Measurements from ENCODE around the gene CCDC3.
"Not testable (repeated sequence)": the region's sequence is repeated elsewhere in the genome, so short reads cannot be mapped to it uniquely, and the experiment has no call there.

The CCDC3 gene

GRCh38 chr10:12887780-12888179, 113.7 kb downstream of the CCDC3 start:
- no peak for DNase-seq (ENCODE audit: low read depth, low spot score)

- no peak for DNase-seq (ENCODE audit: low read depth, low spot score)
These were observed 116.7 kb downstream of the CCDC3 start for GRCh38 chr10:12884851-12885250.

GRCh38 chr10:12880423-12880822, 121.1 kb downstream of the CCDC3 start:
- DNase-seq (ENCODE audit: low read depth, low spot score): no peak

GRCh38 chr10:12877150-12877549, 124.4 kb downstream of the CCDC3 start:
- no peak for DNase-seq (ENCODE audit: low read depth, low spot score)

GRCh38 chr10:12876266-12876665, 125.2 kb downstream of the CCDC3 start:
- no peak for DNase-seq (ENCODE audit: low read depth, low spot score)

- DNase-seq (ENCODE audit: low read depth, low spot score): no peak
These were observed 126.4 kb downstream of the CCDC3 start for GRCh38 chr10:12875100-12875499.

GRCh38 chr10:12874501-12874900, 127.0 kb downstream of the CCDC3 start:
- DNase-seq (ENCODE audit: low read depth, low spot score): no peak

- no peak for DNase-seq (ENCODE audit: low read depth, low spot score)
These were observed 128.3 kb downstream of the CCDC3 start for GRCh38 chr10:12873172-12873571.

- no peak for DNase-seq (ENCODE audit: low read depth, low spot score)
These were observed 128.9 kb downstream of the CCDC3 start for GRCh38 chr10:12872577-12872976.

- DNase-seq (ENCODE audit: low read depth, low spot score): no peak
These were observed 132.1 kb downstream of the CCDC3 start for GRCh38 chr10:12869427-12869826.

GRCh38 chr10:12868229-12868628, 133.3 kb downstream of the CCDC3 start:
- DNase-seq (ENCODE audit: low read depth, low spot score): no peak

- DNase-seq (ENCODE audit: low read depth, low spot score): not testable (repeated sequence)
These were observed 136.0 kb downstream of the CCDC3 start for GRCh38 chr10:12865515-12865914.

GRCh38 chr10:12862459-12862858, 139.1 kb downstream of the CCDC3 start:
- no peak for DNase-seq (ENCODE audit: low read depth, low spot score)

- no peak for DNase-seq (ENCODE audit: low read depth, low spot score)
These were observed 146.5 kb downstream of the CCDC3 start for GRCh38 chr10:12854988-12855387.

GRCh38 chr10:12852687-12853086, 148.8 kb downstream of the CCDC3 start:
- no peak for DNase-seq (ENCODE audit: low read depth, low spot score)

GRCh38 chr10:12849319-12850181, 152.0 kb downstream of the CCDC3 start:
- DNase-seq (ENCODE audit: low read depth, low spot score): no peak

- no peak for DNase-seq (ENCODE audit: low read depth, low spot score)
These were observed 152.9 kb downstream of the CCDC3 start for GRCh38 chr10:12848439-12849173.

GRCh38 chr10:12847361-12847975, 154.0 kb downstream of the CCDC3 start:
- DNase-seq (ENCODE audit: low read depth, low spot score): no peak

- no peak for DNase-seq (ENCODE audit: low read depth, low spot score)
These were observed 154.8 kb downstream of the CCDC3 start for GRCh38 chr10:12846718-12847117.
